GM18511 (cell line): ENCODE data around the gene NEUROD6.

Experiments
- ATAC-seq: cut with Tn5 transposase; IDR thresholded peaks from one replicate; pipeline ENCODE4 v1.9.1; 2021; ENCODE audit warnings: mild to moderate bottlenecking, moderate library complexity; ENCODE audit not compliant: unreplicated experiment

NEUROD6 gene

GRCh38 chr7:31340603-31341002, at the start of gene NEUROD6:
NEUROD6 (minus strand) TSS chr7:31340726; CDS start chr7:31339268, 1,458 bp downstream.
- no peak for ATAC-seq

GRCh38 chr7:31384466-31384865, 43.9 kb upstream of the NEUROD6 start:
- no peak for ATAC-seq

GRCh38 chr7:31382722-31383121, 42.2 kb upstream of the NEUROD6 start:
- ATAC-seq: no peak

- peak; percentile 88 for ATAC-seq
Observed at GRCh38 chr7:31373337-31374289, 33.1 kb upstream of the NEUROD6 start.

- ATAC-seq: no peak
Observed at GRCh38 chr7:31372231-31372959, 31.9 kb upstream of the NEUROD6 start.

- no peak for ATAC-seq
Observed at GRCh38 chr7:31371621-31372020, 31.1 kb upstream of the NEUROD6 start.

- no peak for ATAC-seq
Observed at GRCh38 chr7:31370609-31371008, 30.1 kb upstream of the NEUROD6 start.

GRCh38 chr7:31368620-31369019, 28.1 kb upstream of the NEUROD6 start:
- ATAC-seq: no peak

- no peak for ATAC-seq
Observed at GRCh38 chr7:31363496-31363895, 23.0 kb upstream of the NEUROD6 start.

GRCh38 chr7:31363051-31363450, 22.5 kb upstream of the NEUROD6 start:
- ATAC-seq: no peak

GRCh38 chr7:31362401-31362800, 21.9 kb upstream of the NEUROD6 start:
- ATAC-seq: no peak

- ATAC-seq: no peak
Observed at GRCh38 chr7:31358467-31358866, 17.9 kb upstream of the NEUROD6 start.

- no peak for ATAC-seq
Observed at GRCh38 chr7:31345421-31345820, 4.9 kb upstream of the NEUROD6 start.

- ATAC-seq: no peak
Observed at GRCh38 chr7:31343516-31344305, 3.2 kb upstream of the NEUROD6 start.

GRCh38 chr7:31341141-31341540, 615 bp upstream of the NEUROD6 start:
- ATAC-seq: no peak

GRCh38 chr7:31340051-31340450, 475 bp downstream of the NEUROD6 start:
- ATAC-seq: no peak

- no peak for ATAC-seq
Observed at GRCh38 chr7:31338706-31339105, 1.8 kb downstream of the NEUROD6 start.

GRCh38 chr7:31337002-31337565, 3.4 kb downstream of the NEUROD6 start:
- no peak for ATAC-seq

GRCh38 chr7:31336202-31337001, 4.1 kb downstream of the NEUROD6 start:
- ATAC-seq: no peak

GRCh38 chr7:31335884-31336201, 4.7 kb downstream of the NEUROD6 start:
- ATAC-seq: no peak
